ENCODE data around the gene CIZ1.
"Not testable (repeated sequence)": the region's sequence is repeated elsewhere in the genome, so short reads cannot be mapped to it uniquely, and the experiment has no call there.

The CIZ1 gene

GRCh38 chr9:128190516-128191405 lies 611 bp downstream of the CIZ1 start:
- peak; percentile 40 for DNase-seq (ENCODE audit: low spot score)

GRCh38 chr9:128190013-128190412 lies 1.4 kb downstream of the CIZ1 start:
- no peak for DNase-seq (ENCODE audit: low spot score)

- DNase-seq (ENCODE audit: low spot score): no peak
Measured at GRCh38 chr9:128188209-128188608, 3.2 kb downstream of the CIZ1 start.

- no peak for DNase-seq (ENCODE audit: low spot score)
Measured at GRCh38 chr9:128187361-128187760, 4.0 kb downstream of the CIZ1 start.

GRCh38 chr9:128185979-128186965 lies 5.1 kb downstream of the CIZ1 start:
- DNase-seq (ENCODE audit: low spot score): no peak

- no peak for DNase-seq (ENCODE audit: low spot score)
Measured at GRCh38 chr9:128182893-128183588, 8.3 kb downstream of the CIZ1 start.

- not testable (repeated sequence) for DNase-seq (ENCODE audit: low spot score)
Measured at GRCh38 chr9:128181480-128181879, 9.9 kb downstream of the CIZ1 start.

GRCh38 chr9:128180447-128180846 lies 10.9 kb downstream of the CIZ1 start:
- DNase-seq (ENCODE audit: low spot score): no peak

GRCh38 chr9:128180001-128180400 lies 11.4 kb downstream of the CIZ1 start:
- no peak for DNase-seq (ENCODE audit: low spot score)

GRCh38 chr9:128178806-128179431 lies 12.5 kb downstream of the CIZ1 start:
- no peak for DNase-seq (ENCODE audit: low spot score)

GRCh38 chr9:128175726-128176125 lies 15.6 kb downstream of the CIZ1 start:
- DNase-seq (ENCODE audit: low spot score): no peak

GRCh38 chr9:128175102-128175563 lies 16.2 kb downstream of the CIZ1 start:
- no peak for DNase-seq (ENCODE audit: low spot score)

- DNase-seq (ENCODE audit: low spot score): no peak
Measured at GRCh38 chr9:128174062-128174461, 17.3 kb downstream of the CIZ1 start.

GRCh38 chr9:128169925-128170324 lies 21.4 kb downstream of the CIZ1 start:
- peak; percentile 65 for DNase-seq (ENCODE audit: low spot score)

GRCh38 chr9:128169492-128169891 lies 21.9 kb downstream of the CIZ1 start:
- DNase-seq (ENCODE audit: low spot score): peak; percentile 59

GRCh38 chr9:128168731-128169308 lies 22.6 kb downstream of the CIZ1 start:
- no peak for DNase-seq (ENCODE audit: low spot score)

- no peak for DNase-seq (ENCODE audit: low spot score)
Measured at GRCh38 chr9:128167209-128167608, 24.2 kb downstream of the CIZ1 start.

- no peak for DNase-seq (ENCODE audit: low spot score)
Measured at GRCh38 chr9:128166169-128166568, 25.2 kb downstream of the CIZ1 start.

- no peak for DNase-seq (ENCODE audit: low spot score)
Measured at GRCh38 chr9:128164307-128164885, 27.0 kb downstream of the CIZ1 start.

- no peak for DNase-seq (ENCODE audit: low spot score)
Measured at GRCh38 chr9:128163523-128164306, 27.7 kb downstream of the CIZ1 start.
